Measurements from ENCODE around the gene PIP4K2B.
"Not testable (repeated sequence)": the region's sequence is repeated elsewhere in the genome, so short reads cannot be mapped to it uniquely, and the experiment has no call there.

PIP4K2B gene

GRCh38 chr17:38799501-38800236 is at the start of gene PIP4K2B:
Gene PIP4K2B (minus strand): TSS chr17:38799556. CDS start chr17:38799424, 132 bp downstream.
- DNase-seq = peak; percentile 98

GRCh38 chr17:38848557-38848891 is 49.2 kb upstream of the PIP4K2B start:
- DNase-seq = no peak

DNA sequence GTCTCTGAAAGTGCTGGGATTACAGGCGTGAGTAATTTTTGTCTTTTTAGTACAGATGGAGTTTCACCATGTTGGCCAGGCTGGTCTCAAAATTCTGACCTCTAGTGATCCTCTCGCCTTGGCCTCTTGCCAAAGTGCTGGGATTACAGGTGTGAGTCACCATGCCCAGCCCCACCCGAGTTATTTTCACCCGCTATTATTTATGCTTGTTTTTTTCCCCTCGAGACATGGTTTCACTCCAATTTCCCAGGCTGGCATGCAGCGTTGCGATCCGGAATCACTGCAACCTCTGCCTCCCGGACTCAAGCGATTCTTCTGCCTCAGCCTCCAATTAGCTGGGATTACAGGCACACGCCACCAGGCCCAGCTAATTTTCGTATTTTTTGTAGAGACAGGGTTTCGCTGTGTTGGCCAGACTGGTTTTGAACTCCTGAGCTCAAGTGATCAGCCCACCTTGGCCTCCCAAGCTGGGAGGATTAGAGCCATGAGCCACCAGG is 45.0 kb upstream of the PIP4K2B start:
- peak; percentile 31 for DNase-seq

DNA sequence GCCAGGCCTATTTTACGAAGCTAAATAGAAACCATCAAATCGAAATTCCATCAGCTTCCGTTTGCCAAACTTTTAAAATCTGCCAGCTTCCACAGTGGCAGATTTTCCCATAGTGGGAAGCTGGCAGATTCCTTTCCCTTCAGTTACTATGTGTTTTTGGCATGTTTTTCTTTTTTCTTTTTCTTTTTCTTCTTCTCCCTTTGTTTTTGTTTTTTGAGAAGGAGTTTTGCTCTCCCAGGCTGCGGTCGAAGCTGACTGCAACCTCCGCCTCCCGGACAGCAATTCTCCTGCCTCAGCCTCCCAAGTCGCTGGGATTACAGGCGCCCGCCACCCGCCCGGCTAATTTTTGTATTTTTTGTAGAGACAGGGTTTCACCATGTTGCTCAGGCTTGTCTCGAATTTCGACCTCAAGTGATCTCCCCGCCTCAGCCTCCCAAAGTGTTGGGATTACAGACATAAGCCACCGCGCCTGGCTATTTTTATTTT is 26.4 kb upstream of the PIP4K2B start:
- DNase-seq = no peak

DNA sequence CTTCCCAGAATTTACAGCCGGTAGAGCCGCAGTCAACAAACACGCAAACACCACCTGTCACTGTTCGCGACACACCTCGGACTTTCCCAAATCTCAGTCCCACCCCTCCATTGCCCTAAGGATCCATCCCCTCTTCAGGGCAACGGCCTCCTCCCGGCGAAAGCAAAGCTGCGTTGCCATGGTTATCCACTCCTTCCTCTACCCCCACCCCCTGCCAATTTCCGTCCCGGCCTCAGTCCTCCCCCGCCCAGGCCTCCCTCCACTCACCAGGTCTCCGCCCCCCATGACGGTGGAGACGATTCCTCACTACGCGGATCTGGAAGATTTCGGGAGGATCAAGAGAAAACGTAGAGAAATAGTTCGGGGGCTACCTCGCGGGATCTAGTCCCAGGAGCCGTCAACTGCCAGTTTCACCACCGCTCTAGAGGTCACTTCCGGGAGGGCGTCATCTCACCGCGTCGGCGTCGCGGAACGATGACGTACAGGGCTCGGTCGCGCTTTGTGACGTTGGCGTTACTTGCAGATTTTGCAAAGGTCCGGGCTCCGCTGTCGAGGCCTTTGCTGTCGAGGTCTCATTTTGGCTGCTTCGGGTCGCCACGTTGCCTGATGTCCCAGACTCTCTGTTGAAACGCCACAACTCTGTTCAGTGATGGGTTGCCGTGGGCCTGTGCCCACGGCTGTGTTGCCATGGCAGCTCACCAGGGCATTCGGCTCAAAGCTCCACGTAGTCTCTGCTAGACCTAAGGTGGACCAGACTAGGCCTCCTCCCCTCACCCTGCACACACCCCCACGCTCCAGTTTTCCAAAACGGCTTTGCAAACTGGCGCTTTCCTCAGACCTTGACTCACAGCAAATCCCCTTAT is 25.8 kb upstream of the PIP4K2B start, which contains the start of gene CWC25:
TSS of gene CWC25 (minus strand) at position 423 of the 863 bp plus-strand sequence. CDS start at position 285, 138 bp downstream.
- peak; percentile 94 for DNase-seq

GRCh38 chr17:38815576-38816193 is 16.3 kb upstream of the PIP4K2B start:
- DNase-seq = peak; percentile 35

- DNase-seq = no peak
Measured at GRCh38 chr17:38809828-38810227, 10.5 kb upstream of the PIP4K2B start.

GRCh38 chr17:38800237-38800760 is 943 bp upstream of the PIP4K2B start:
- no peak for DNase-seq

DNA sequence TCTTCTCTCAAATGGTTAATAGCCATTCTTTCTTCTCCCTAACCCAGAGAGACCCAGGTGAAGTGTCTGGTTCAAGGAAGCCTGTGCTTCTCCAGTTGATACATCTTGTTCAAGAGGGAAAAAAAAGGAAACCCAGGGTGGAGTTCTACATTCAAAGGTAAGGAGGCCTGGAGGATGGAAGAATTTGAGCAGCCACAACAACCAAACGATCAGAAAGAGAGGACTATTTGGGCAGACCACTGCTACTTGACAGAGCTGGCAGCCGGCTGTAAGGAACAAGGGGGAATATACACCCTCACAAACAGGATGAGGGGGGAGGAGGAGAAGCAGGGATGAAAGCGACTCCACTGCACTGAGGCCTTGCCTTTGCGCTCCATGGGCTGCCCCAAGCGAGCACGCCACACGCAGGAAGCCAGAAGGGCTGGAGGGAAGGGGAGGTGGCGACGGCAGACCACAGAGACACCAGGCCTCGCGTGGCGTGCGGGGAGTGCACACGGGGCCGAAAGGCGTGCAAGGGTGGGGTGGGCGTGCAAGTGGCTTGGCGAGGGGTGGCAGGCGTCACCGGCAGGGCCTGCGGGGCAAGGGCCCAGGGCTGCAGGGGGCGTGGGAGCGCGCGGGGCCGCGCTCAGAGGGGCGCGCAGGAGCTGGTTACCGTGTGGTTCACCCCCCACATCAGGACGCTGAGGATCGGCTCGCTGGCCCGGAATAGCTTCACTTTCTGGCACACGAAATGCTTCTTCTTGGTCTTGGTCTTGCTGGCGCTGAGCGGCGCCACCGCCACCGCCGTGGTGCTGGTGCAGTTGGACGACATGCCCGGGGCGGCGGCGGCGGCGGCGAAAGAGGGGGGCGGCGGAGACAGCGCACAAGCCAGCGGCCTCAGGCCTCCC is 499 bp downstream of the PIP4K2B start:
- peak; percentile 55 for DNase-seq

- no peak for DNase-seq
Measured at GRCh38 chr17:38797828-38798227, 1.5 kb downstream of the PIP4K2B start.

- no peak for DNase-seq
Measured at GRCh38 chr17:38797158-38797490, 2.2 kb downstream of the PIP4K2B start.

DNA sequence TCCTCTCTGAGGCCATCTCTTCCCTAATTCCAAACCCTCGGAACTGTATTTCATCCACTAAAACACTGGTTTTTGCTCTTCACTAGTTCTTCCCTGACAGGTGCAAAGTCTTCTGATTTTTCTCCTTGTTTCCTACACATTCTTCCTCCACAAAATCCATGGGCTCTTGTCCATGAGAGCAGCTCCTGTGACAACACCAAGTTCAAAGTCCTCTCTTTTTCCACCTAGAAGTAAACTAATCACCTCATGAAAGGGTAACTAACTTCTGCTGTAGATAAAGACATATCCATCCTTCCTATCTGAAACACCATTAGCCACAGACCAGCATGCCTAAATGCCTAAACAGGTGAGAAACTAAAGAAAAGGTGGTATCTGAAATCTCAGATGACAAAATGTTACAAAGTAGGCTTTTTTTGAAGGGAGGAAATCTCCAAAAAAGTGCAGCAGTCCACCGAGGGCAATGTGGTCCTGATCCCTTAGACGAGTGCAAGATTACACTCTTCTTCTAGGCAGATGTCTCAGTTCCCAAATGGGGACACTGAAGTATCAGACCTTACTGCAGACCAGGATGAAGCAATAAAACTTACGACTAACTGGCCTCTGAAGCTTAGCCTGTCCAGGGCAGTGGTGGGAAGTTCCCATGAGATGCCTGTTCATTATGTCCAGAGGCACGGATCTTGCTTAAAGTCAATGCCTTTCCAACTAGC is 2.8 kb downstream of the PIP4K2B start:
- DNase-seq = no peak

GRCh38 chr17:38794221-38794620 is 5.1 kb downstream of the PIP4K2B start:
- no peak for DNase-seq

DNA sequence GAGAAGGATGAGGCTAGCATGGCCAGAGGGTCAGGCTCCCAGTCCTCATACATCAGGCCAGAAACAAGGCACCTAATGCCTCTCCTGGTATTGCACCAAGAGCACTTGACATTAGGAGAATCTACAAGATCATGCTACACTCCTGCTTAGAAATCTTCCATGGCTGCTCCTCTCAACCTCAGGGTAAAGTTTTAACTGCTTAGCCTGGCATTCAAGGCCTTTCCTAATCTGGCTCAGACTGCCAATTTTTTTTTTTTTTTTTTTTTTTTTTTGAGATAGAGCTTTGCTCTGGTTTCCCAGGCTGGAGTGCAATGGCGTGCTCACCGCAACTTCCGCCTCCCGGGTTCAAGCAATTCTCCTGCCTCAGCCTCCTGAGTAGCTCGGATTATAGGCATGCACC is 8.2 kb downstream of the PIP4K2B start:
- DNase-seq = no peak

- not testable (repeated sequence) for DNase-seq
Measured at GRCh38 chr17:38790148-38790707, 9.1 kb downstream of the PIP4K2B start.

DNA sequence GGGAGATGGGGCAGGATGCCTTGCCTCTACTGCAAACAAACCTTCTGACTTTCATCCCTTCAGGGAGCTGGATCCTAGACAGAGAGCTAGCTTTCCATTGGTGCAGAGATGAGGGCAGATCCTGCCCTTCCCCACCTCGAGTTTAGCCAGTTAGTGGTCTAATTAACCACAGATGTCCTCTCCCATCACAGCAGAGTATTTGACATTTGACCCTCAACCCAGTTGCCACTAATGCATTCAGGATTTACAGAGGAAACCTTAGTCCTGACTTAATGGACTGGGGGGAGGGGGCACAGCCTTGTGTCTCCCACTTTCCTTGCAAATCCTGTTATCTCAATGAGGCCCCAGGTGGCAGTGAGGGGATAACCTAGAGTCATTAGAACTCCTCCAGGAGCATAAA is 10.2 kb downstream of the PIP4K2B start:
- no peak for DNase-seq

- DNase-seq = not testable (repeated sequence)
Measured at GRCh38 chr17:38787999-38788398, 11.4 kb downstream of the PIP4K2B start.

DNA sequence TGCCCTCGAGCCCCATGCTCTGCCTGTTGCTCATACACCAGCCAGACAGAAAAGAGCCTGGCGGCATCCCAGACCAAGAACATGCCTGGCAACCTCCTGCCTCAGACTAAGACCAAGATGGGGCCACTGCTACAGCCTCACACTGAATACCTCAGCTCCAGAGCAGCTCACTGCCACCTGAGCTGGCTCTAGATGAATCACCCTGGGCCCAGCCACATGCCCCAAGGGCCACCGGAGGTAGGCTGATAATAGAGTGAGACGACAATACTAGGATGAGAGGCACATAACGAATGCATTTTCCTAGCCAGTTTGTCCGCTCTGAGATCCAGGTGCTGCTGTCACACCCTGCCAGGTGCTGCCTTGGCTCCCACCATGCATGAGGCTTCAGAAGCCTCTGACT is 13.0 kb downstream of the PIP4K2B start:
- DNase-seq = no peak

- DNase-seq = no peak
Measured at GRCh38 chr17:38783227-38783626, 16.1 kb downstream of the PIP4K2B start.

- no peak for DNase-seq
Measured at GRCh38 chr17:38779965-38780752, 19.2 kb downstream of the PIP4K2B start.

Measured in hematopoietic multipotent progenitor cell treated with erythropoietin and hydrocortisone succinate and interleukin-3 and kit ligand, for 8 days (in vitro differentiated cells).